ENCODE measurements around the gene MT1X.

MT1X gene

DNA sequence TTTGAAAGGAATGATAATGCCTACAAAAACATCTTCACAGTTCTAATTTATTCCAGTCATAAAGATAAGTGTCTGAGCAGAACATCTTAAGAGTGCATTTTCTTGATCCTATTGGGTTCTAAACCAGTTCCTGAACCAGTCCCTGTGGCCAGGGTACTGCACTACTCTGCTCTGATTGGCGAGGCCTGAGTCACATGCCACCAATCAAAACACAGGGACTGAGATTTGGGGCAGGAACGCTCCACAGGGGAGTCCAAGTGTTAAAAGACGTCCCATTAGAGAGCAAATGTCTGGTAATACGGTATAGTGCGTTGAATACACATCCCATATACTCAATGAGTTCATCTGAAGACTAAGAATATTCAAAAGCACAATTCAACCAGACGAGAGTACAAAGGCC is 44.7 kb downstream of the MT1X start:
- ATAC-seq (ENCODE audit: insufficient read depth, low read depth) (no peak), DNase-seq (no peak)
- no peak overlapping the region for H3K4me3 ChIP-seq (ENCODE audit: low read depth in 1 of 2, low read length in 2 of 2)
- H3K9ac ChIP-seq (ENCODE audit: low read depth, low read length), result no peak overlapping the region
- H4K20me1 ChIP-seq (ENCODE audit: insufficient read depth, low read length), result peaks cover 13% of the 10 kb centered on the region; the same call in 1 of the 2 replicates
- no peak overlapping the region for H2AFZ ChIP-seq (ENCODE audit: low read depth, low read length)
- no peak overlapping the region for H3K27ac ChIP-seq (ENCODE audit: low read length)
- H3K4me1 ChIP-seq (ENCODE audit: insufficient read depth, low read length), result peaks cover 41% of the 10 kb centered on the region
- no peaks in the 10 kb centered on the region for H3K27me3 ChIP-seq (ENCODE audit: insufficient read depth, low read length, poor library complexity)
- H3K9me3 ChIP-seq (ENCODE audit: insufficient read depth, low read length, severe bottlenecking), result no peaks in the 10 kb centered on the region
- peak overlapping the region; percentile 16; the same call in 1 of the 2 replicates for H3K4me2 ChIP-seq (ENCODE audit: insufficient read depth, low read length)
- H3K36me3 ChIP-seq (ENCODE audit: insufficient read depth, low read length), result 0 out of 2 replicates have a peak, but pooled peaks cover 2% of the 10 kb centered on the region
- peaks cover 37% of the 10 kb centered on the region for H3K79me2 ChIP-seq (ENCODE audit: insufficient read depth, low read length)
- TF ChIP-seq, protein P1, sequence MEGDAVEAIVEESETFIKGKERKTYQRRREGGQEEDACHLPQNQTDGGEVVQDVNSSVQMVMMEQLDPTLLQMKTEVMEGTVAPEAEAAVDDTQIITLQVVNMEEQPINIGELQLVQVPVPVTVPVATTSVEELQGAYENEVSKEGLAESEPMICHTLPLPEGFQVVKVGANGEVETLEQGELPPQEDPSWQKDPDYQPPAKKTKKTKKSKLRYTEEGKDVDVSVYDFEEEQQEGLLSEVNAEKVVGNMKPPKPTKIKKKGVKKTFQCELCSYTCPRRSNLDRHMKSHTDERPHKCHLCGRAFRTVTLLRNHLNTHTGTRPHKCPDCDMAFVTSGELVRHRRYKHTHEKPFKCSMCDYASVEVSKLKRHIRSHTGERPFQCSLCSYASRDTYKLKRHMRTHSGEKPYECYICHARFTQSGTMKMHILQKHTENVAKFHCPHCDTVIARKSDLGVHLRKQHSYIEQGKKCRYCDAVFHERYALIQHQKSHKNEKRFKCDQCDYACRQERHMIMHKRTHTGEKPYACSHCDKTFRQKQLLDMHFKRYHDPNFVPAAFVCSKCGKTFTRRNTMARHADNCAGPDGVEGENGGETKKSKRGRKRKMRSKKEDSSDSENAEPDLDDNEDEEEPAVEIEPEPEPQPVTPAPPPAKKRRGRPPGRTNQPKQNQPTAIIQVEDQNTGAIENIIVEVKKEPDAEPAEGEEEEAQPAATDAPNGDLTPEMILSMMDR (IDR thresholded peaks at IDR 0.05; ENCODE audit: borderline replicate concordance, extremely low read depth, low read length, poor library complexity, severe bottlenecking), result no peak
- no peak for TF ChIP-seq EZH2 (IDR thresholded peaks at IDR 0.05; ENCODE audit: borderline replicate concordance, low read depth, low read length, severe bottlenecking)

DNA sequence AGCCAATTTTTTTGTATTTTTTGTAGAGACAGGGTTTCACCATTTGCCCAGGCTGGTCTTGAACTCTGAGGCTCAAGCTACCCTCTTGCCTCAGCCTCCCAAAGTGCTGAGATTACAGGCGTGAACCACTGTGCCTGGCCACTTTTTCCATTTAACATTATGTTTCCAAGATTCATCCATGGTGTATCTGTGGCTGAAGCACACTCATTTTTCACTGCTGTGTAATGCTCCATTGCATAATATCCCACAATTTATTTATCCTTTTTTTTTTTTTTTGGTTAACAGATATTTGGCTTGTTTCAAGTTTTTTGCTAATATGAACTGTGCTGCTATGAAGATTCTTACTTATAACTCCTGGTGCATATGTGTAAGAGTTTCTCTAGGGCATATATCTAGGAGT is 45.8 kb downstream of the MT1X start:
- ATAC-seq (ENCODE audit: insufficient read depth, low read depth) (no peak), DNase-seq (no peak)
- H2AFZ ChIP-seq (ENCODE audit: low read depth, low read length), result no peak overlapping the region
- H3K27me3 ChIP-seq (ENCODE audit: insufficient read depth, low read length, poor library complexity), result no peaks in the 10 kb centered on the region
- H3K4me1 ChIP-seq (ENCODE audit: insufficient read depth, low read length), result peaks cover 52% of the 10 kb centered on the region
- no peak overlapping the region for H3K9ac ChIP-seq (ENCODE audit: low read depth, low read length)
- no peak for TF ChIP-seq EZH2 (IDR thresholded peaks at IDR 0.05; ENCODE audit: borderline replicate concordance, low read depth, low read length, severe bottlenecking)
- TF ChIP-seq, protein P1 (IDR thresholded peaks at IDR 0.05; ENCODE audit: borderline replicate concordance, extremely low read depth, low read length, poor library complexity, severe bottlenecking), result no peak
- H3K9me3 ChIP-seq (ENCODE audit: insufficient read depth, low read length, severe bottlenecking), result no peaks in the 10 kb centered on the region
- peaks cover 24% of the 10 kb centered on the region; the same call in 1 of the 2 replicates for H4K20me1 ChIP-seq (ENCODE audit: insufficient read depth, low read length)
- no peak overlapping the region for H3K4me3 ChIP-seq (ENCODE audit: low read depth in 1 of 2, low read length in 2 of 2)
- peaks cover 48% of the 10 kb centered on the region for H3K79me2 ChIP-seq (ENCODE audit: insufficient read depth, low read length)
- H3K4me2 ChIP-seq (ENCODE audit: insufficient read depth, low read length), result peak overlapping the region; percentile 24; the same call in 1 of the 2 replicates
- 0 out of 2 replicates have a peak, but pooled peaks cover 4% of the 10 kb centered on the region for H3K36me3 ChIP-seq (ENCODE audit: insufficient read depth, low read length)
- H3K27ac ChIP-seq (ENCODE audit: low read length), result no peak overlapping the region

DNA sequence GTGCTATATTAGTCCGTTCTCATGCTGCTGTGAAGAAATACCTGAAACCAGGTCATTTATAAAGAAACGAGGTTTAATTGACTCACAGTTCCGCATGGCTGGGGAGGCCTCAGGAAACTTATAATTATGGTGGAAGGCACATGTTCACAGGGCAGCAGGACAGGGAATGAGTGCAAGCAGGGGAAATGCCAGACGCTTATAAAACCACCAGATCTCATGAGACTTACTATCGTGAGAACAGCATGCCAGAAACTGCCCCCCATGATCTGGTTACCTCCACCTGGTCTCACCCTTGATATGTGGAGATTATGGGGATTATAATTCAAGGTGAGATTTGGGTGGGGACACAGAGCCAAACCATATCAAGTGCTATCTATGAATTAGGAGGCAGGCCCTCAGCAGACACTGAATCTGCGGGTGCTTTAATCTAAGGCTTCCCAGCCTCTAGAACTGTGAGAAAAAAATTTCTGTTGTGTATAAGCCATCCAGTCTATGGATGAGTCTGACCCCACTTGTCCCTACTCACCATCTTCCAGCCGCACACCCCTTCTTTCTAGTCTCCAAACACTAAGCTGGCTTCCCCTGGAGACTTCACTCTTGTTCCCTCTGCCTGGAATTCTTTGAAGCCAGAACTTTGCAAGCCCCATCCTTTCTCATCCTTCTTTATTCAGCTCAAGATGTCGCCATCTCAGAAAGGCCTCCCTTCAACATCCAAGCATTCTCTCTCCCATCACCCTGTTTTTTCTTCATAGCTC is 46.9 kb downstream of the MT1X start:
- Histone ChIP-seq H3K27ac (ENCODE audit: low read length) (peak overlapping the region; percentile 98), H3K9ac (ENCODE audit: low read depth, low read length) (peak overlapping the region; percentile 81), H3K36me3 (ENCODE audit: insufficient read depth, low read length) (peaks cover 4% of the 10 kb centered on the region; the same call in 1 of the 2 replicates), H4K20me1 (ENCODE audit: insufficient read depth, low read length) (peaks cover 29% of the 10 kb centered on the region; the same call in 1 of the 2 replicates), H3K4me1 (ENCODE audit: insufficient read depth, low read length) (peaks cover 53% of the 10 kb centered on the region), H3K9me3 (ENCODE audit: insufficient read depth, low read length, severe bottlenecking) (no peaks in the 10 kb centered on the region), H3K4me2 (ENCODE audit: insufficient read depth, low read length) (peak overlapping the region; percentile 99), H3K79me2 (ENCODE audit: insufficient read depth, low read length) (peaks cover 59% of the 10 kb centered on the region), H3K4me3 (ENCODE audit: low read depth in 1 of 2, low read length in 2 of 2) (peak overlapping the region; percentile 90 to 100), H3K27me3 (ENCODE audit: insufficient read depth, low read length, poor library complexity) (no peaks in the 10 kb centered on the region), H2AFZ (ENCODE audit: low read depth, low read length) (peak overlapping the region; percentile 94)
- DNase-seq (no peak), ATAC-seq (ENCODE audit: insufficient read depth, low read depth) (0 out of 3 replicates have a peak, but pooled peaks have one; percentile 14)
- TF ChIP-seq EZH2 (IDR thresholded peaks at IDR 0.05; ENCODE audit: borderline replicate concordance, low read depth, low read length, severe bottlenecking), result no peak
- TF ChIP-seq, protein P1 (IDR thresholded peaks at IDR 0.05; ENCODE audit: borderline replicate concordance, extremely low read depth, low read length, poor library complexity, severe bottlenecking), result no peak
